Spleen (tissue), 7 donors: Measurements from ENCODE around the gene PHYH.

ENCODE experiments used
- CTCF ChIP-seq, 11 experiments: fragments of 200-600 bp in 7 of 11; fragments of 450-650 bp in 4 of 11; sonication (generic) in 4 of 11; IDR thresholded peaks in 8 of 11; conservative IDR thresholded peaks in 3 of 11; 1 replicate in 7 of 11; 2 replicates in 4 of 11; pipeline versions ENCODE4 v1.4.0 to v1.8.0; 2016 to 2021; ENCODE audit warnings: antibody characterized with exemption in 11 of 11, inconsistent platforms in 4 of 11, mild to moderate bottlenecking in 1 of 11
- POLR2A ChIP-seq, 3 donors: fragments of 450-650 bp; IDR thresholded peaks; one replicate each; pipeline ENCODE4 v1.5.1; 2017; ENCODE audit warnings: antibody characterized with exemption in 3 of 3, mild to moderate bottlenecking in 1 of 3
- donor health status: DM: no; HTN: no; CAD: no; lungs with moderate emphysema.
- donor health status: DM: no; HTN: no; CAD: no.
- donor health status: DM: no; HTN: no; CAD: no.

- TF ChIP-seq CTCF (IDR thresholded peaks at IDR 0.05 in 8 of 11, conservative IDR thresholded peaks at IDR 0.05 in 3 of 11): no peak
- no peak for TF ChIP-seq POLR2A (IDR thresholded peaks at IDR 0.05)
Measured at GRCh38 chr10:13298748-13299436, 972 bp downstream of the PHYH start.
